Mucosa of stomach (tissue), 1 donor: ENCODE results near the gene TNFAIP2.

Source experiments
- H3K27me3 ChIP-seq: one replicate; pipeline ENCODE4 v1.7.0; 2013; ENCODE audit warnings: mild to moderate bottlenecking, low read length; ENCODE audit not compliant: control insufficient read depth, insufficient read depth
- H3K36me3 ChIP-seq: one replicate; pipeline ENCODE4 v1.7.0; 2013; ENCODE audit warnings: low read length; ENCODE audit not compliant: control insufficient read depth, insufficient read depth
- H3K4me1 ChIP-seq: one replicate; pipeline ENCODE4 v1.7.0; 2013; ENCODE audit warnings: mild to moderate bottlenecking, low read length; ENCODE audit not compliant: control insufficient read depth, insufficient read depth
- H3K4me3 ChIP-seq: one replicate; pipeline ENCODE4 v1.7.0; 2013; ENCODE audit warnings: low read length
- H3K9ac ChIP-seq: one replicate; pipeline ENCODE4 v1.7.0; 2013; ENCODE audit warnings: mild to moderate bottlenecking, low read length, moderate library complexity
- H3K9me3 ChIP-seq: one replicate; pipeline ENCODE4 v1.7.0; 2013; ENCODE audit warnings: mild to moderate bottlenecking, low read length, moderate library complexity; ENCODE audit not compliant: control insufficient read depth
- donor health status: Pancreatic carcinoma.

The TNFAIP2 gene

DNA sequence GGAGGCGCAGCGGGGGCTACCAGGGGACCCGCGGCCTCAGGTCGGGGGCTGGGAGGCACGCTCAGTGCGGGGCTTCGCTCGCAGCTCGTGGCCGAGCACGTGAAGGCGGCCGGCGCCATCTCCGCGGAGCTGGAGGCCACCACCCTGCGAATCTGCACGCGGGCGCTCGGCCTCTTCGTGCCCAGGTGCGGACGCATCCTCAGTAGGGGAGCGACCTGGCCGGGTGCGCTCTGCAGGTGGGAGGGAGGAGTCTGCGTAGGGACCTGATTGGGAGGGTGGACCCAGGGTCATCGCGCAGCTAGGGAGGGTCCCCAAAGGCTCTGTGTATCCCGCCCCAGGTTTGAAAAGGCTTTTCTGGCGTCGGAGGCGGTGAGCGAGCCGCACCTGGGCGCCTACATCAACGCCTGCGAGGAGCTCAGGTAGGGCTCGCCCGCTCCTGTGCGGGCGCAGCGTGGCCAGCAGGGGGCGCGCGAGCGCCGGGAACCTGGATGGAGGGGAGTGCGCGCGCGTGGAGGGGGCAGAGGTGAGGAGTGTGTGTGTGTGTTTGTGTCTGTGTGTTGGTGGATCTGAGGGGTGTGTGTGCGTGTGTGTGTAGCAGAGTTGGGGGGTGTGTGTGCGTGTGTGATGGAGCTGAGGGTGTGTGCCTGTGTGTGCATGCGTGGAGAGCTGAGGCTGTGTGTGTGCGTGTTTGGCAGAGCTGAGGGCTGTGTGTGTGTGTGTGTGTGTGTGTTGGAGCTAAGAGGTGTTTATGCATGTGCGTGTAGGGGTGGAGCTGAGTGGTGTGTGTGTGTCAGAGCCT is 18.4 kb upstream of the TNFAIP2 start:
- peaks cover 41% of the 10 kb centered on the region for H3K4me1 ChIP-seq

DNA sequence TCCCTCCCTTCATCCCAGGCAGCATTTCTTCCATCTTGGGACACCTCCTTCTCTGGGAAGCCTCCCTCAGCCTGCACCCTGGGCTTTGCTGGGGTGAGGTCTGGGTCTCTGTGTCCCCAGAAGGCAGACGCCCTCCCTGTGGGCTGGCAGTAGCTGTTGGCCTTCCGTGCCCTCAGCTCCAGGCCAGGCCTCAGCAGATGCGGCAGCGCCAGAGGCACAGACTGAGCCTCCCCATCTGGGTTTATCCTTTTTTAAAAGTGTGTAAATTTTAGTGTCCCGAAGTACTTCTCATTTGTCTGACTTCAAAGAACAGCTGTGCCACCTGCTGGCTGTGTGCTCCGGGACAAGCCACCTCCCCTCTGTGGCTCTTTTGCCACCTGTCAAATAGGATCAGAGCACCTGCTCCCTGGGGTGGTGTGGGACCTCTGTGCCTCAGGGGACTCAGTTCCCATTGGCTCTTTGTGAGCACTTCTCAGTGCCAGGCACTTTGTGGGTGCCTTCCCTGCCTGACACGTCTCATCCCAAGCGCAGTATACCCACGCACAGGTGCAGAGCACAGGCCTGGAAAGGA is 17.6 kb upstream of the TNFAIP2 start:
- no peaks in the 10 kb centered on the region for H3K9me3 ChIP-seq
- H3K4me1 ChIP-seq = peaks cover 38% of the 10 kb centered on the region
- H3K27me3 ChIP-seq = peaks cover 22% of the 10 kb centered on the region
- H3K9ac ChIP-seq = no peak overlapping the region
- H3K36me3 ChIP-seq = no peaks in the 10 kb centered on the region
- H3K4me3 ChIP-seq = no peak overlapping the region

More for the DNA sequence above, 18.4 kb upstream of the TNFAIP2 start:
- no peaks in the 10 kb centered on the region for H3K9me3 ChIP-seq
- H3K9ac ChIP-seq = no peak overlapping the region
- H3K27me3 ChIP-seq = peaks cover 22% of the 10 kb centered on the region
- no peak overlapping the region for H3K4me3 ChIP-seq
- H3K36me3 ChIP-seq = no peaks in the 10 kb centered on the region

- H3K9ac ChIP-seq = no peak overlapping the region
- no peaks in the 10 kb centered on the region for H3K36me3 ChIP-seq
- peaks cover 46% of the 10 kb centered on the region for H3K4me1 ChIP-seq
- H3K27me3 ChIP-seq = peaks cover 17% of the 10 kb centered on the region
- H3K4me3 ChIP-seq = no peak overlapping the region
- no peaks in the 10 kb centered on the region for H3K9me3 ChIP-seq
Observed at GRCh38 chr14:103107455-103107854, 15.8 kb upstream of the TNFAIP2 start.

DNA sequence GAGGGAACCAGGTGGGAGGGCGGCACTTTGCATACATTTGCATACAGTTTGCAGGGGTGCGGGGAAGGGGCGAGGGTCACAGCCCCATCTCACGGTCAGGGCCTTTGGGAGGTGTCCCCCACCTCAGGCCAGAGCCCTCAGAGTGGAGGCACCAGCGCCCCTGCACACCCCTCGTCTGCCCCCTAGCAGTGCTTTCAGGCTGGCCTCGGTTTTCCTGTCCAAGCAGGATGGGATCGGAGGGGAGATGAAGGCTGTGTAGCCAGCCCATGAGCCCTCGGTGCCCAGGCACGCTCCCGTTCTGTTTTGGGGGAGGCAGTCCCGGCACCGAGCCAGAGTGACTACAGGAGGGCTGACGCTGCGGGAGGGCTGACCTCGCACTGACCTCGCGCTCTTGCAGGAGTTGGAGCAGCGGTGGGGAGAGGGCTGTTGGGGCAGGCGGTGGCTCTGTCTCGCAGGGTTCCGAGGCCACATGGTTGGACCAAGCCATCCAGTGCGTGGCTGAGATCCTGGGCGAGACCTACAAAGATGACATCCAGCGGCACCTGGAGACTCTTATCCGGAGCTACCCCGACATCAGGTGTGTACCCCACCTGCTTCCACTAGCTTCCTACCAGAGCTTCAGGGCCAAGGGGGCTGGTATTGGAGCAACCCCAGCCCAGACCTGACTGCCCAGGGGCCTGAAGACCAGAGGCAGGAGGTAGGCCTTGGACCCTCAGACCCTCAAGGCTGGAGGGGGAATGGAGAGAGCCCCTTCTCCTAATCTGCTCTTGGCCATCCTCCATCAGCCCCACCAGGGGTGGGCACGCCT is 15.1 kb upstream of the TNFAIP2 start:
- H3K4me1 ChIP-seq = peaks cover 52% of the 10 kb centered on the region

GRCh38 chr14:103108749-103109207 is 14.5 kb upstream of the TNFAIP2 start:
- H3K9ac ChIP-seq = no peak overlapping the region
- no peak overlapping the region for H3K4me3 ChIP-seq
- H3K4me1 ChIP-seq = peaks cover 47% of the 10 kb centered on the region
- H3K27me3 ChIP-seq = peaks cover 9% of the 10 kb centered on the region
- H3K9me3 ChIP-seq = no peaks in the 10 kb centered on the region
- H3K36me3 ChIP-seq = no peaks in the 10 kb centered on the region

More for the DNA sequence above, 15.1 kb upstream of the TNFAIP2 start:
- Histone ChIP-seq H3K4me3 (no peak overlapping the region), H3K9ac (no peak overlapping the region), H3K9me3 (no peaks in the 10 kb centered on the region), H3K27me3 (peaks cover 12% of the 10 kb centered on the region), H3K36me3 (no peaks in the 10 kb centered on the region)

DNA sequence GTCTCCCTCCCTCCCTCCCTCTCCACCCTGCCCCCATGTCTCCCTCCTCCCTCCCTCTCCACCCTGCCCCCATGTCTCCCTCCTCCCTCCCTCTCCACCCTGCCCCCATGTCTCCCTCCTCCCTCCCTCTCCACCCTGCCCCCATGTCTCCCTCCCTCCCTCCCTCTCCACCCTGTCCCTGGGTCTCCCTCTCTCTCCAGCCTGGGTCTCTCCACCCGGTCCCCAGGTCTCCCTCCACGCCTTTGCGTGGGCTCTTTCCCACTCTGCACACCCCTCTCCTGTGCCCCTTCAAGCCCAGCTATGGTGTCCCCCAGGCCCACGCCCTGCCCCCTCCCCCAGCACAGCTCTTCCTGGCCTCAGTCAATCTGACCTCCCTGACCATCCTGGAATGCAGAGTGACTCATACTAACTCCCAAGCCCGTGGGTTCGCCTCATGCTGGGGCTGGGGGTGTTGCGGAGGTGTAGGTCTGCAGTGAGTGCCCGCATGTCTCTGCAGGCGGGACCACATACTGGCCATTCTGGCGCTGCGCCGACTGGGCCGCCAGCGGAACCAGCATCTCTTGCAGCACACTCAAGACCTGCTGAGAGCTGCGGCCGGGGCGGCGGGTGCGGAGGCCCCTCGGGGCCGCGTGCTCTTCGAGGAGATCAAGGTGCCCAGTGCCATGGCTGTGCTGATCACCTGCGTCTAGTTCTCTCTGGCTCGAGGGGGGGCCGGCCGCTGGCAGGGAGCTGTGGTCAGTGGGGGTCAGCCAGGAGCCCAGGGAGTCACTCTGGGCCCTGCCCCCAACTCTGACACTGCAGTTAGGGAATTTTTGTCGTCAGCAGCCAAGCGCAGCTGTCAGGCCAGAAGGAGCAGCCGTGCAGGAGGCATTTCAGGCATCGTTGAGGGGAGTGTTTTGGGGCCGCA is 13.5 kb upstream of the TNFAIP2 start:
- Histone ChIP-seq H3K36me3 (no peaks in the 10 kb centered on the region), H3K4me3 (no peak overlapping the region), H3K4me1 (peaks cover 40% of the 10 kb centered on the region), H3K9me3 (no peaks in the 10 kb centered on the region), H3K27me3 (peaks cover under 1% of the 10 kb centered on the region), H3K9ac (no peak overlapping the region)

DNA sequence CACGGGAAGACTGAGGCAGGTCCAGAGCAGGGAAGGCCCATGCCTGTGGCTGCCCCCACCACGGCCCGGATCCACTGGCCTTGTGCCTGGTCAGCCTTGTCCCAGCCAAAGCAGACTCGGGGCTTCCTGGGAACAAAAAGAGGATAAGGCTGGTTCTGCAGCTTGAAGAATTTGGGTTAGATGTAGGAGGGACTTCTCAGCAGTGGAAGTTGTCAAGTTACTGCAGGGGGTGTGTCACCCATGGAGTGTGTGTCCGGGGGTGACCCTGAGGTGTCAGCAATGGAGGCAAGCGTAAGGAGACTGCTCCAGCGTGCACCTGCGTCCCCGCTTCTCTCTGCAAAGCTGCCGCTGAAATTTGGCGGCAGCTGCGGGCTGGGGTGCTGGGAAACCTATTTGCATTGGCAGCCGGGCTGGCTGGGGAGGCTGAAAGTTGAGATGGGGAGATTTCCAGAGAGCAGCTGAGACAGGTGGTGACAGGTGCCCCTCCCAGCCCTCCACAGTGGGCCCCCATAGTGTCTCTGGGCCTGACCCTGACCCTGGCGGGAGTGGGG is 12.5 kb upstream of the TNFAIP2 start:
- no peaks in the 10 kb centered on the region for H3K9me3 ChIP-seq
- no peaks in the 10 kb centered on the region for H3K27me3 ChIP-seq
- H3K4me1 ChIP-seq = peaks cover 39% of the 10 kb centered on the region
- no peak overlapping the region for H3K9ac ChIP-seq
- H3K4me3 ChIP-seq = no peak overlapping the region
- no peaks in the 10 kb centered on the region for H3K36me3 ChIP-seq

GRCh38 chr14:103111232-103111868 is 11.9 kb upstream of the TNFAIP2 start:
- H3K36me3 ChIP-seq = no peaks in the 10 kb centered on the region
- no peaks in the 10 kb centered on the region for H3K9me3 ChIP-seq
- H3K4me1 ChIP-seq = peaks cover 41% of the 10 kb centered on the region
- no peak overlapping the region for H3K9ac ChIP-seq
- no peak overlapping the region for H3K4me3 ChIP-seq
- no peaks in the 10 kb centered on the region for H3K27me3 ChIP-seq

- Histone ChIP-seq H3K4me3 (no peak overlapping the region), H3K9me3 (no peaks in the 10 kb centered on the region), H3K4me1 (peaks cover 41% of the 10 kb centered on the region), H3K27me3 (no peaks in the 10 kb centered on the region), H3K36me3 (no peaks in the 10 kb centered on the region), H3K9ac (no peak overlapping the region)
Observed at GRCh38 chr14:103112400-103113243, 10.6 kb upstream of the TNFAIP2 start.

GRCh38 chr14:103113303-103113702 is 10.0 kb upstream of the TNFAIP2 start:
- no peaks in the 10 kb centered on the region for H3K36me3 ChIP-seq
- no peak overlapping the region for H3K9ac ChIP-seq
- no peaks in the 10 kb centered on the region for H3K27me3 ChIP-seq
- H3K4me1 ChIP-seq = peaks cover 41% of the 10 kb centered on the region
- no peaks in the 10 kb centered on the region for H3K9me3 ChIP-seq
- H3K4me3 ChIP-seq = no peak overlapping the region
